GM21447 (cell line): ENCODE results near the gene LMO2.
"Not testable (repeated sequence)": the region's sequence is repeated elsewhere in the genome, so short reads cannot be mapped to it uniquely, and the experiment has no call there.

Experiments
- ATAC-seq: cut with Tn5 transposase; IDR thresholded peaks from one replicate; pipeline ENCODE4 v1.9.1; 2021; ENCODE audit not compliant: unreplicated experiment

Gene LMO2

DNA sequence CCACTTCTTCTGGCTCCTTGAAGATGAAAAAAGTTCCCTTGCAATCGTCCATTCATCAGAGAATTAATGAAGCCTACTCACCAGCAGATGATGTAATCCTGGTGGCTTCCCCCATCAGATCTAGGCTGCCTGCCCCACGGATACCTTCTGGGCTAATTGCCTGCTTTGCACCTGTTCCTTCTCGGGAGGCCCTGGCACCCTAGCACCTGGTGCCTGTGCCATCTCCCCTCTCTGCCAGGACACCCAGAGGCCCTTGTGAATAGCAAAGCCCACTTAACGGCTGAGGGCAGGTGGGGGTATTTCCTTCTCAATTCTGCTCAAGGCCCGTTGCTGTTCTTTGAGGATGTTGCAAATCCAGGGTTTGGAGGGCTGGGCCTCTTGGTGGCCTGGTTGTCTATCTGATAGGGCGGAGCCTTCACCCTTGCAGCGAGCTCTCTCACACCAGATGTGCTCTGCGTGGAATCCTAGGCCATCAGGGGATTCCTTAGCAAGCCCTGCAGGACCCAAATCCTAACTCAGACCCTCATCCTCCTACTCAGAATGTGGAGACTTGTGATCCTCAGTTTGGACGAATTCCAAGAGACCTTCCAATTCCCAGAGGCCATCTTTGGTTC lies at the start of gene LMO2:
TSS of gene LMO2 (minus strand) at position 363 of the 614 bp plus-strand sequence. CDS start 22,360 bp downstream, outside the sequence.
- no peak for ATAC-seq

DNA sequence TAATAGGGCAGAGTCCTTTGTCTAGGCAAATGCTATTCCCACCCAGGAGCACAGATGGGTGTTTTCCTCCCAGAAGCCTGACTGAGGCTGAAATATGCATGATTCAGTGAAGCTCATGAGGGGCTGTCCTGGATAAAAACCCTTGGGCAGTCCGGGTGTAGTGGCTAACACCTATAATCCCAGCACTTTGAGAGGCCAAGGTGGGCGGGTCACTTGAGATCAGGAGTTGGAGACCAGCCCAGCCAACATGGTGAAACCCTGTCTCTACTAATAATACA lies 48.6 kb upstream of the LMO2 start:
- ATAC-seq: no peak

DNA sequence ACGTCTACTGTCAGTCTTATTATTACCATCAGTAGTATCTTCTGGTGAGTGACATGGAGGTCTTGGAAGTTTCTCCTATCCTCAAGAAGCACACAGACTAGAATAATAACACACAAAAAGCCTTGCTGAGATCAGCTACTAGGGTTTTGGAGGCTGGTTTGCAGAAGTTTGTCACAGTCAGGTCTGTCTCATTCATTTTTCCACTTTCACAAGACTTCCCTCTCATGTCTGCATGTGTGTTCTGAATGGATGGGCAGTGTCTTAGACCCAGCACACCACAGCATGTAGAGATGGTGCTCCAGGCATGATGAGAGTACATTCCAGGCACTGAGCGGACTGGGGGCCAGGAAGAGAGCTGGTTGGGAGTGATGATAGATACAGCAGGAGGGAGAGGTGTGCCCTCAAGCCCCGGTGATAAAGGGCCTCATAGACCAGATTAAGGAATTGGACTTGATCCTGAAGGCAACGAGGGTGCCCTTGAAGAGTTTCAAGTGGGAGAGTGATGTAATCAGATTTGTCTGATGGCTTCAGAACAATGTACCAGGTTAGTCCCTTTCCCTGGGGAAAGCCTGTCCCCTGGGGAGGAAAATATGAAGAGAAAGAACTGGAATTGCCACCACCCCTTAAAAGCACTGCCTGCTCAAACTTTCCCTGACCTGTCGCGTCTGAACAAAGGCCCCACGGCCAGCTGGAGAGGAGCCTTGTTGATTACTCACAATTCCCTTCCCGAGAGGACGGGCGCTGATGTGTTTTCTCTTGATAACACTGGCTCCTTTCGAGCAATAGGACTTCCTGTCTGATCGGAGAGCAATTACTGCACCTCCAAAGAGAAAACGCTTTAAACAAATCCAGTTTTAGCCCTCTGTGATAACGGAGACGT lies 45.1 kb upstream of the LMO2 start:
- ATAC-seq: no peak

GRCh38 chr11:33935461-33936456 lies 43.9 kb upstream of the LMO2 start:
- no peak for ATAC-seq

- no peak for ATAC-seq
Measured at GRCh38 chr11:33935005-33935404, 43.1 kb upstream of the LMO2 start.

GRCh38 chr11:33934450-33934849 lies 42.6 kb upstream of the LMO2 start:
- ATAC-seq: no peak

DNA sequence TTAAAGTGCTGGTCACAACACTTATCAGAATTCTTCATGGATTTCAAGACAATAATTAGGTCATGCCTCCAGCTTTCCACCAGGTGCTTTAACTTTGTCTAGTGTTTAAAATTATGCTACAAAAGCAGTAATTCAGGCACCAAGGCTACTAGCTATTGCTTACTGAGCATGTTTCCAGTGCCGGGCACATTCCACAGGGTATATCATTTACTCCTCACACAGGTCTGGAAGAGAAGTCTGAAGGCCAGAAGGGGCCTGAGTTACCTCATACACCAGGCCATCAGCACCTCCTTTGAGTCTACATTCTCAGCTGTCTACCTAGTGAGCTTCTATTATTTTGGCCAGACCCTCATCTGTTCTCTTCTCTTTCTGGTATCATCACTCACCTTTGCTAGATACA lies 41.7 kb upstream of the LMO2 start:
- ATAC-seq: no peak

DNA sequence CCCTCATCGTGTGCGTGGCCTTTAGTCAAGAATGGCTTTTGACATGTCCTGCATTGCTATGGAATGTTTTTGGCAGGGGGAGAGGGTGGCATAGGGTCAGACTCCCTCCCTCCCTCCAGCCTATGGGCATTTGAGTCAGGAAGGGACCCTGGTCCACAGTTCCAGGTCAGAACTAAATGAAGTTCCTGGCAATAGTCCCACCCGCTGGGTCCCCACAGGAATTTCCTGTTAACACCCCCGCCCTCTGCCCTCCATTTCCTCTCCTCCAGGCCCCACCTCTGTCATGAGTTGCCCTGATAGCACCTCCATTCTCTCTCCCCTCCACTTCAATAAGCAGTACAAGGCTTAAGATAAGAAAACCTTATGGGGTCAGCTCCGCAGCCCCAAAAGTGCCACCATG lies 40.8 kb upstream of the LMO2 start:
- ATAC-seq: no peak

DNA sequence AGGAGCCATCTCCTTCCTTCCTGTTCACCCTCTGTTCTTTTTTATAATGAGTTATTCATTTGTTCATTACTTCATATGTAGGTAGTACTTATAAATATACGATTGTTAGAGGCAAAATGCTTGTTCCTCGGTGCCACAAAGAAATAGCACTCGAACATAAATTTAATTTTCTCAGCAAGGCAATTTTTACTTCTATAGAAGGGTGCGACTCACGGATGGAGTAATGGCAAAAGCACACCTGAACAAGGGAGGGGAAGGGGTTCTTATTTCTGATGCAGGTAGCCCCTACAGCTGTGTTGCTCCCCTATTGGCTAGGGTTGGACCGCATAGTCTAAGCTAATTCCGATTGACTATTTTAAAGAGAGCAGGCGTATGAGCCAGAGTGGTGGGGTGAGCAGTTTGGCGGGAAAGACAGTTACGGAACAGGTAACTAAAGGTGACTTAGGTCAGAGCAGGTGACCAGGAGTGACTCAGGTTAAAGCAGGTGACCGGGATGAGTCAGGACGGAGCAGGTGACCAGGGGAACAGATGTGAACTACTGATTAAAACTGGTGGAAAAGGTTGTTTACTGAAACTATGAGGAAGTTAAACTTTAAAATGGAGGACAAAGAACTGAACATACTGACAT lies 40.0 kb upstream of the LMO2 start:
- ATAC-seq: not testable (repeated sequence)

- no peak for ATAC-seq
Measured at GRCh38 chr11:33931067-33931466, 39.2 kb upstream of the LMO2 start.

DNA sequence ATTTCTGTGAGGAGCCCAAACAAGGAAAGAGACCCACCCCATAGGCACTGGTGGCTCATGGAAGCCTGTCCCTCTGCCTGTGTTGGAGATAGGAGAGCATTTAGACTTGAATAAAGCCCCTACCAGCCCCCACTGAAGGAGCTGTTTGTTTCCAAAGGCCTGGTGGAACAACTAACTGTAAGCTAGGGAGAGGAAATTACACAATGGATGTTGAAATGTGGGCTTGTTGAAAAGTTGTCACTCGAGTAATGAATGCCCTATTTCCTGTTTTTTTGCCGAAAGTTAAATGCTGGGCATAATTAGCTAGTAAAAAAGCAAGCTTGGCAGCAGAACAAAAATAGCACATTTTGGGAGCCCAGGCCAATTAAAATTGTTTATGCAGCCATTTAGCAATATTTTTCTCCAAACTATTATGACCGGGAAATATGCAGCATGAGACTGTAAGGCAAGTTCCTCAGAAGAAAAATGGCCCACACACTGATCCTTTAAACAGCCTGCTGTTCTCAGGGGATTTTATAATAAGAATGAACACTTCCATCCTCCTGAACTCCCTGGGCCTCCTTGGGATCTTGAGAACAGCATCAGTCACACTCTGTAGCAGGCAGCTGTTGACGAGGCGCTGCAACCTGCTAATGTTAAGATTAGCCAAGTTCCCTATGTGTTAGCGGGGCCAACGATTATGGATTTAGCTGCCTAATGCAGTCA lies 38.6 kb upstream of the LMO2 start:
- no peak for ATAC-seq

GRCh38 chr11:33928564-33928963 lies 36.7 kb upstream of the LMO2 start:
- no peak for ATAC-seq

DNA sequence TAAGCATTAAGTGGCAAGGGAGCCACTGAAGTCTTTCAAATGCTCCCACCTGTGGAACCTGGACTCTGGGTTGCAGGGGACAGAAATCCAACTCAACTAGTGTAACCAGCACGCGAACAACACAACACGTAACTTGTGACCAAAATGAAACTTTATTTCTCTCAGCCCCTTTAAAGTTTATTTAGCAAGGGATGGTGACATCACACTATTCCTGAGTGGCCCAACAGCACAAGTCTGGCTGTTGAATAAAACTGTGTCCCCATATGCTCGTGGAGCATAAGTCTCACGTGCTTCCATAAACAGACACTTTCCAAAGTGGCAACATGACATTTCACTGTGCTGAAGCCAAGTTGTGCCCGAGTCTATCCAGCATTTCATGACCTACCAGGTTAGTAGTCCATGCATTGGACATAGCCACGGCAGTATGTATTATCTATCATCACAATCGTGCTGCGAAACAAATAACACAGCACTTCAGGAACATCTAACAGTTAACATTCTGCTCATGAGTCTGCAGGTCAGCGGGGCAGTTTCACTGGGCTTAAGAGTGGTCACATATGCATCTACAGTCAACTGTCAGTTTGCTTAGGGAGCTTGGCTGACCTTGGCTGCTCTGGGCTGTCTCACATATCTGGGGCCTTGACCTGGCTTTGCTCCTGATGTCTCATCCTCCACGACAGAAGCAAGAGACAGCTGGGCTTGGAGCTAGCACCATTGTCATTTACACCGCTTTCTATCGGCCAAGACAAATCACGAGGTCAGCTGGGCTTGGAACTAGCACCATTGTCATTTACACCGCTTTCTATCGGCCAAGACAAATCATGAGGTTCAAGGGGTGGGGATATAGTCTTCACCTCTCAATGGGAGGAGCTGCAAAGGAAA lies 35.0 kb upstream of the LMO2 start:
- no peak for ATAC-seq

DNA sequence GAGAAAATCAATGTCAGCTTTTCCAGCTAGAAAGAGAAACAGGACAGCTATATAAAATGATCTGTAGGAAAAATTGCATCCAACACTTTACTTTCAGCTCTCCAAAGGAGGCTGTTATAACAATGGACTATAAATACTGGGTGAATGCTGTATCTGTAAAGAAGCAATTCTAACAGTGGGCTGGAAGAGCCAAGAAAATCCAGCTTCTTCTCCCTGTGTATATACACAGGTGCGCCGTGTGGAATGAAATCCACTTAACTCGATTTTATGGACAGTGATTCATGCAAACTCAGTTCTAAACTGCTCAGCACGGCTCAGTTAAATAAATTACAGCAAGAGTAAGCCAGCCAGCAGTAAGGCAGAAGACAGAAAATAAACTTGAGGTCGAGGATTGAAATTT lies 32.5 kb upstream of the LMO2 start:
- ATAC-seq: no peak

GRCh38 chr11:33923626-33924025 lies 31.8 kb upstream of the LMO2 start:
- ATAC-seq: no peak

DNA sequence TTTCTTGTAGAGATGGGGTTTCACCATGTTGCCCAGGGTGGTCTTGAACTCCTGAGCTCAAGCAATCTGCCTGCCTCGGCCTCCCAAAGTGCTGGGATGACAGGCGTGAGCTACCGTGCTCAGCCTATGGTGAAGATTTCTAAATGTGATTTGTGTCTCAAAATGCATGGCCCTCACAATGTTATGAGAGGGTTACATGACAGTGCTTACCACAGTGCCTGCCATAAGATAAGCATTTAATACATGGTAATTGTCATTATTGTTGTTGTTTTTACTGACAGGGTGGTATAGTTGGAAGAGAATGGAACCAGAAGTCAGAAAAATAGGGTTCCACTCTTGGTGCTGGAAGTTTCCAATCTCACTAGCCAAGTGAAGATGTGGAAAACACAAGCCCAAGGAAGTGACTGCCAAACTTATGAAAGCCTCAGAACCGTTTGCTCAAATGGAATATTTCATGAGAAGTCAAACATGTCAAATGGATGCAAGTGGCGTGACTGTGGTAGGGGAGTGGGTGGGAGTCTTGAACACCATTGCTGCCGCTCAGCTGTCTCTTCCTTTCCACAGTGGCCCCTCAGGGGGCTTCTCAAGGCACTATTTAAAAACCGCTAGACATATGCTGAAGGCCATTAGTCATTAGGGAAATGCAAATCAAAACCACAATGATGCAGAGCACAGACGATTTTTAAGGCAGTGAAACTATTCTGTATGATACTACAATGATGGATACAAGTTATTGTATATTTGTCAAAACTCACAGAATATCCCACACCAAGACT lies 29.1 kb upstream of the LMO2 start:
- ATAC-seq: peak; percentile 92

DNA sequence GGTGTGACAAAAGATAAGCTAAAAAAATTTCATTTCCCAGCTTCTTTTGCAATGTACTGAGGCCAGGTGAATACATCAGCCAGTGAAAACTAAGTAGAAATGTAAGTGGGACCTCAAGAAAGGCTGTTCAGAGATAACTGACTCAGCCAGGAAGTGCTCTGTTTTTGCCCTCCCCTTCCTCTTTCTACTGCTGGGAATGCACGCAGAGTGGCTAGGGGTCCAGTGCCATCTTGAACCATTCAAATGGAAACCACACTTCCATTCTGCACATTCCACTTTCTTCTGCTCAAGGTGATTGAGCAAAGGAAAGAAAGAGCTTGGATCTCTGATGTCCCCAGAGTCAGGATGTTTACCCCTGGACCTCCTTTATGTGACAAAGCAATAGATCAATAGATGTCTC lies 27.8 kb upstream of the LMO2 start:
- no peak for ATAC-seq

DNA sequence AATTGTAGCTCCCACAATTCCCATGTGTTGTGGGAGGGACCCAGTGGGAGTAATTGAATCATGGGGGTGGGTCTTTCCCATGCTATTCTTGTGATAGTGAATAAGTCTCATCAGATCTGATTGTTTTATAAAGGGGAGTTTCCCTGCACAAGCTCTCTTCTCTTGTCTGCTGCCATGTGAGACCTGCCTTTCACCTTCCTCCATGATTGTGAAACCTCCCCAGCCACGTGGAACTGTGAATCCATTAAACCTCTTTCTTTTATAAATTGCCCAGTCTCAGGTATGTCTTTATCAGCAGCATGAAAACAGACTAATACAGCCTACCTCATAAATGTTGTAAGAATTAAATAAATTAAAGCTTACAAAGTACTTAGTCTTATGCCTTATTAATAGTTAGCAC lies 25.5 kb upstream of the LMO2 start:
- ATAC-seq: not testable (repeated sequence)

DNA sequence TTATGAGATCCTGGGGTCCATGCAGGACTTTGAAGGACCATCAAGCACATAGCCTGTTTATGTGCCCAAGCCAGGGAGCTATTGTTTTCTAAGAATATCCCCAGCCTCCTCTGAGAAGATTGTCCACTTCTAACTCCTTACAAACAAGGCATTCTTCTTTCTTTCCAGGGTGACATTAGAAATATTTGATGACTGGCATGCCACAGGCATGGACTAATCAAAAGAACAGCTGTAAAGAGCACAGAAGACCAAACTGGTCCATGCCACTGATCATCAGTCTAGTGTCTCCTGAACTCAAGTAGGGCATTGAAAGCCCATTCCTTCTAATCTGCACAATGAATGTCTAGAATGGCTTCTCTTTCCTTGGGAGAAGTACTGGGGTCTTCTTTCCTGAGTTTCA lies 24.9 kb upstream of the LMO2 start:
- no peak for ATAC-seq
